SKM-1 treated with dmso at 0.1 percent for 144 hours (cell line): ENCODE results near the gene LRRC70.

Source experiments
- DNase-seq: peaks from one replicate; lab custom pipeline; 2025; ENCODE audit not compliant: unreplicated experiment; lab: John Stamatoyannopoulos, UW

Gene LRRC70

GRCh38 chr5:62572918-62573514, 5.6 kb upstream of the LRRC70 start:
- DNase-seq = no peak

- DNase-seq = no peak
Observed at GRCh38 chr5:62574599-62574998, 4.0 kb upstream of the LRRC70 start.

GRCh38 chr5:62575066-62575465, 3.6 kb upstream of the LRRC70 start:
- no peak for DNase-seq

GRCh38 chr5:62575489-62575888, 3.1 kb upstream of the LRRC70 start:
- no peak for DNase-seq

- no peak for DNase-seq
Observed at GRCh38 chr5:62576570-62577170, 1.9 kb upstream of the LRRC70 start.

GRCh38 chr5:62577488-62577887, 1.1 kb upstream of the LRRC70 start:
- no peak for DNase-seq

- DNase-seq = no peak
Observed at GRCh38 chr5:62579761-62580160, 1.1 kb downstream of the LRRC70 start.

GRCh38 chr5:62581836-62582597, 3.4 kb downstream of the LRRC70 start:
- DNase-seq = no peak

GRCh38 chr5:62584391-62584790, 5.8 kb downstream of the LRRC70 start:
- DNase-seq = no peak

GRCh38 chr5:62585306-62585705, 6.7 kb downstream of the LRRC70 start:
- no peak for DNase-seq

- DNase-seq = no peak
Observed at GRCh38 chr5:62585751-62586150, 7.1 kb downstream of the LRRC70 start.

GRCh38 chr5:62587737-62588136, 9.1 kb downstream of the LRRC70 start:
- peak; percentile 86 for DNase-seq

- DNase-seq = no peak
Observed at GRCh38 chr5:62588668-62589067, 10.0 kb downstream of the LRRC70 start.

GRCh38 chr5:62589504-62589903, 10.9 kb downstream of the LRRC70 start:
- DNase-seq = no peak

- no peak for DNase-seq
Observed at GRCh38 chr5:62590387-62590786, 11.8 kb downstream of the LRRC70 start.

GRCh38 chr5:62592558-62592957, 13.9 kb downstream of the LRRC70 start:
- peak; percentile 9 for DNase-seq

GRCh38 chr5:62593331-62593730, 14.7 kb downstream of the LRRC70 start:
- DNase-seq = no peak

- no peak for DNase-seq
Observed at GRCh38 chr5:62594364-62594984, 15.9 kb downstream of the LRRC70 start.

GRCh38 chr5:62596096-62596495, 17.5 kb downstream of the LRRC70 start:
- no peak for DNase-seq

- DNase-seq = no peak
Observed at GRCh38 chr5:62596691-62597090, 18.1 kb downstream of the LRRC70 start.

GRCh38 chr5:62597314-62597713, 18.7 kb downstream of the LRRC70 start:
- no peak for DNase-seq
